ENCODE measurements around the gene PSME1.

- TF ChIP-seq CTCF (IDR thresholded peaks at IDR 0.05) (no peak), ZFX (IDR thresholded peaks at IDR 0.05; ENCODE audit: borderline replicate concordance) (no peak)
Observed at GRCh38 chr14:24151404-24152080, 15.5 kb downstream of the PSME1 start.
